A673 (cell line): ENCODE measurements around the gene SDSL.

Source experiments
- EZH2 ChIP-seq: fragments of 200-600 bp; sonication (generic); IDR thresholded peaks from 2 replicates; pipeline ENCODE4 v1.6.1; 2017; ENCODE audit warnings: borderline replicate concordance, low read depth, mild to moderate bottlenecking, mixed read lengths, antibody characterized with exemption, low read length; ENCODE audit not compliant: poor library complexity, severe bottlenecking
- TF ChIP-seq, protein P1 (sequence below): fragments of 300-800, 200-600 bp; sonication (generic); conservative IDR thresholded peaks from 2 replicates; pipeline ENCODE4 v1.5.1; 2017; ENCODE audit warnings: low read depth, mild to moderate bottlenecking, antibody characterized with exemption, low read length, moderate library complexity, mixed read lengths

DNA sequence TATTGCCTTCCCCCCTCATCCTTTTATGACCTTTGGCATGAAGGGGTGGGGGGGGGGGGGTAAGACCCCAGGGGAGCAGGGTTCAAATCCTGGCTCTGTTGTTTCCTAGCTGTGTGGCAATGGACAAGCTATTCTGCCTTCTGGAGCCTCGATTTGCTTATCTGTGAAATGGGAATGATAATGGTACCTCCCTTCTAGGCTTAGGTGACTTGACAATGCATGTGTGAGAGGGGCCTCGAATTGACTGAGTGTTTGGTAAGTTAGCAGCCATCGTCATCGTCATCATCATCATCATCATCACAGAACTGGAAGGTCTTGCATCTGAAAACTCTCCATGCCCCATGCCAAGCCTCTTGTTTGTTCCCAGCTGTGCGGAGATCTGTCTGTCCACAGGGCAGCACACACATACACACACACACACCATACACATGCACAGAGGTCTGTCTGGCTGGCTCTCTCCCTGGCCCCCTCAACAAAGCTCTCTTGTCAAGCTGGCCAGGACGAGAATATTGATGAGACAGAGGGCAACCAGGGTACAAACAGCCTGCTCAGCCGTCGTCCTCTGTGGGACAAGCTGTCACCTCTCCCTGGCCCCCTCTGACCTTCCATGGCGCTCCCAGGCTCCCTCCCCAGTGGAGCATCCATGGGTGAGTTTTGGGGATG is 12.6 kb upstream of the SDSL start:
- TF ChIP-seq EZH2 = no peak
- TF ChIP-seq, protein P1, sequence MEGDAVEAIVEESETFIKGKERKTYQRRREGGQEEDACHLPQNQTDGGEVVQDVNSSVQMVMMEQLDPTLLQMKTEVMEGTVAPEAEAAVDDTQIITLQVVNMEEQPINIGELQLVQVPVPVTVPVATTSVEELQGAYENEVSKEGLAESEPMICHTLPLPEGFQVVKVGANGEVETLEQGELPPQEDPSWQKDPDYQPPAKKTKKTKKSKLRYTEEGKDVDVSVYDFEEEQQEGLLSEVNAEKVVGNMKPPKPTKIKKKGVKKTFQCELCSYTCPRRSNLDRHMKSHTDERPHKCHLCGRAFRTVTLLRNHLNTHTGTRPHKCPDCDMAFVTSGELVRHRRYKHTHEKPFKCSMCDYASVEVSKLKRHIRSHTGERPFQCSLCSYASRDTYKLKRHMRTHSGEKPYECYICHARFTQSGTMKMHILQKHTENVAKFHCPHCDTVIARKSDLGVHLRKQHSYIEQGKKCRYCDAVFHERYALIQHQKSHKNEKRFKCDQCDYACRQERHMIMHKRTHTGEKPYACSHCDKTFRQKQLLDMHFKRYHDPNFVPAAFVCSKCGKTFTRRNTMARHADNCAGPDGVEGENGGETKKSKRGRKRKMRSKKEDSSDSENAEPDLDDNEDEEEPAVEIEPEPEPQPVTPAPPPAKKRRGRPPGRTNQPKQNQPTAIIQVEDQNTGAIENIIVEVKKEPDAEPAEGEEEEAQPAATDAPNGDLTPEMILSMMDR = no peak
